MM.1S (cell line): Measurements from ENCODE around the gene ADCY3.

Experiments
- CTCF ChIP-seq: fragments of 300-600 bp; sonication (generic); IDR thresholded peaks from 2 replicates; pipeline ENCODE4 v1.5.1; 2016; ENCODE audit warnings: antibody characterized with exemption, low read length, mixed read lengths
- EZH2 ChIP-seq: fragments of 300-600 bp; sonication (generic); optimal IDR thresholded peaks from 2 replicates; pipeline ENCODE3; 2017; ENCODE audit warnings: low read depth, mild to moderate bottlenecking, antibody characterized with exemption, low read length, mixed read lengths

GRCh38 chr2:24815171-24815570 lies 104.9 kb downstream of the ADCY3 start:
- TF ChIP-seq CTCF: no peak
- TF ChIP-seq EZH2: no peak
